Putamen (tissue), 1 donor: ENCODE measurements around the gene ANKRD11.
"Not testable (repeated sequence)": the region's sequence is repeated elsewhere in the genome, so short reads cannot be mapped to it uniquely, and the experiment has no call there.

ENCODE experiments used
- DNase-seq: peaks from one replicate; pipeline ENCODE4 v3.0.0-alpha.2; 2016; ENCODE audit warnings: low spot score

The ANKRD11 gene

DNA sequence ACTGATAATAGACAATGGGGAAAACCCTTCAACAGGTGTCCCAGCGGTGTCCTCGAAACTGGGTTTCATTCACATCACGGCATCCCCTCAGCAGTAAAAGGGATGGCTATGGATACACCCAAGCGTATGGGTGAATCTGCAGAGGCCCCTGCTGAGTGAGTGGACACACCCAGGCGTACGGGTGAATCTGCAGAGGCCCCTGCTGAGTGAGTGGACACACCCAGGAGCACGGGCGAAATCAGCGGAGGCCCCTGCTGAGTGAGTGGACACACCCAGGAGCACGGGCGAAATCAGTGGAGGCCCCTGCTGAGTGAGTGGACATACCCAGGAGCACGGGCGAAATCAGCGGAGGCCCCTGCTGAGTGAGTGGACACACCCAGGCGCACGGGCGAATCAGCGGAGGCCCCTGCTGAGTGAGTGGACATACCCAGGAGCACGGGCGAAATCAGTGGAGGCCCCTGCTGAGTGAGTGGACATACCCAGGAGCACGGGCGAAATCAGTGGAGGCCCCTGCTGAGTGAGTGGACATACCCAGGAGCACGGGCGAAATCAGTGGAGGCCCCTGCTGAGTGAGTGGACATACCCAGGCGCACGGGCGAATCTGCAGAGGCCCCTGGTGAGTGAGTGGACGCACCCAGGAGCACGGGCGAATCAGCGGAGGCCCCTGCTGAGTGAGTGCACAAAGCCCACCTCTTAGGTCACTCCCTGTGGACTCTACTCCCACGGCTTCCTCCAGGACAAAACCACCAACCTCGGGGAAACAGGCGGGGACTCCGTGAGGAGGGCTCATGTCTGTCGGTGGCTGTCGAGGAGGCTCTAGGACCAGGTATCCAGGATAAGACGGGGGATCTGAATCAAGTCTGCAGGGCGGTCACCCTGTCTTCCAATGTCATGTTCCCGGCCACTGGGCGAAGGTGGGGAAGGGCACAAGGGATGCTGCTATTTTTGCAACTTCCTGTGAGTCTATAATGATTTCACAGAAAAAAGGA lies 161.7 kb downstream of the ANKRD11 start:
- not testable (repeated sequence) for DNase-seq

DNA sequence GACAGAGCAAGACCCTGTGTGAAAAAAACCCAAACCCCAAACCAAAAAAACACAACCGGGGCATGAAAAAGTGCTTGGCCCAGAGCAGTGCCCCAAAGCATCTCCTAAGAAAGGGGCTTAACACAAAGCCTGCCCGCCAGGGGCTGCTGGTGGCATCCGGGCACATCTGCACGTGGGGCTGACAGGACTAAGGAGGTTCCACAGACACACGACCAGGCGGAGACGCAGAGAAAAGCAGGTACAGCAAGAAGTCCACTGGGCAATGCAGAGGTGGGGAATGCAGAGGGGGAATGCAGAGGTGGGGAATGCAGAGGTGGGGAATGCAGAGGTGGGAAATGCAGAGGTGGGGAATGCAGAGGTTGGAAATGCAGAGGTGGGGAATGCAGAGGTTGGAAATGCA lies 163.6 kb downstream of the ANKRD11 start:
- DNase-seq = no peak

DNA sequence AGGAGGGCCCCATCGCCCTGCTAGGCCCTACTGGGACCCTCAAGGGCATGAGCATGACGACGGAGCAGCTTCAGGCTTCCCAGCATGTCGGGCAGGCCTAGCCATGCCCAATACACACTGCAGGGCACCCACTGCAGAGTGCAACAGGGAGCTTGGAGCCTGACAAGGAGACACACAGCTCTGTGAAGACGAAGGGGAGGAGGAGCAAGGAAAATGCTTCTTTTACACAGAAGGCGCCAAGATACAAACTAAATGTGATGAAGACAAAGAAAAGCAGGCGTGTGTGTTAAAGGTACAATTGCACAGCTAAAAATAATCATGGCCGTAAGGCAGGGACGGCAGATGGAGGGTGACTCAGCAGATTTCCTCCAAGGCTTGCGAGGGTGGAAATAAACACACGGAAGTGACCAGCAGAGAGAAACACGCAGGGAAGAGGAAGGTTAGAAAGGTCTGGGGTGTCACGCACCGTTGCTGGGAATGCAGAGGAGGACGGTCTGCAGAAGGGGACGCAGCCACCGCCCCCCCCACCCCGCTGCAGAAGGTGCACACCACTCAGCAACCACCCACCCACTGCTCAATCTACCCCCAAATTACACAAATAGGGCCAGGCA lies 164.4 kb downstream of the ANKRD11 start:
- peak; percentile 53 for DNase-seq

DNA sequence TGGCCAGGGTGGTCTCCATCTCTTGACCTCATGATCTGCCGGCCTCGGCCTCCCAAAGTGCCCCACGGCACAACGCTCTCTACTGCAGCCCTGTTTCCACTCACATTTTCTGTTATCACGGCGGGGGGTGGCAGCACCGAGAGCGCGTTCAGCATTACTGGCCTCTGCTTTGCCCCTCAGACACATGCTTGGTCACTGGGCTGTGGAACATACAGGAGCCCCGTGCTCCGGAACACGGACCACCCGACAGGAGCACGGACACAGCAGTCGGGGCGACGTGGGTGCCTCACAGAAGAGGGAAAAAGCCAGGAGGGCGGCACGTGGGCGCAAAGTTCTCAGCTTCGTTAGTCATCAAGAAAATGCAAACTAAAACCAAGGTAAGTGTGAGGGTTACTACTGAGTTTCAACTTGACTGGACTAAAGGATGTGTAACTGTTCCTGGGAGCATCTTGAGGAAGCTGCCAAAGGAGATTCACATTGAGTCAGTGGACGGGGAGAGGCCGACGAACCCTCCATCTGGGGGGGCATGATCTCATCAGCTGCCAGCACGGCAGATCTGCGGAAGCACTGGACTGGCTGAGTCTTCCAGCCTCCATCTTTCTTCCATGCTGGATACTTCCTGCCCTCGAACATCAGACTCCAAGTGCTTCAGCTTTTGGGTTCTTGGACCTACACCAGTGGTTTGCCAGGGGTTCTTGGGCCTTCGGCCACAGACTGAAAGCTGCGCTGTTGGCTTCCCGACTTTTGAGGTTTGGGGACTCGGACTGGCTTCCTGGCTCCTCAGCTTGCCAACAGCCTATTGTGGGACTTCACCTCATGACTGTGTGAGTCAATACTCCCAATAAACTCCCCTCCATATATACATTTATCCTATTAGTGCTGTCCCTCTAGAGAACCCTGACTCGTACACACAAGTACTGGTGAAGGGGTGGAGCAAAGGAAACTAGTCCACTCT lies 166.0 kb downstream of the ANKRD11 start:
- DNase-seq = no peak

DNA sequence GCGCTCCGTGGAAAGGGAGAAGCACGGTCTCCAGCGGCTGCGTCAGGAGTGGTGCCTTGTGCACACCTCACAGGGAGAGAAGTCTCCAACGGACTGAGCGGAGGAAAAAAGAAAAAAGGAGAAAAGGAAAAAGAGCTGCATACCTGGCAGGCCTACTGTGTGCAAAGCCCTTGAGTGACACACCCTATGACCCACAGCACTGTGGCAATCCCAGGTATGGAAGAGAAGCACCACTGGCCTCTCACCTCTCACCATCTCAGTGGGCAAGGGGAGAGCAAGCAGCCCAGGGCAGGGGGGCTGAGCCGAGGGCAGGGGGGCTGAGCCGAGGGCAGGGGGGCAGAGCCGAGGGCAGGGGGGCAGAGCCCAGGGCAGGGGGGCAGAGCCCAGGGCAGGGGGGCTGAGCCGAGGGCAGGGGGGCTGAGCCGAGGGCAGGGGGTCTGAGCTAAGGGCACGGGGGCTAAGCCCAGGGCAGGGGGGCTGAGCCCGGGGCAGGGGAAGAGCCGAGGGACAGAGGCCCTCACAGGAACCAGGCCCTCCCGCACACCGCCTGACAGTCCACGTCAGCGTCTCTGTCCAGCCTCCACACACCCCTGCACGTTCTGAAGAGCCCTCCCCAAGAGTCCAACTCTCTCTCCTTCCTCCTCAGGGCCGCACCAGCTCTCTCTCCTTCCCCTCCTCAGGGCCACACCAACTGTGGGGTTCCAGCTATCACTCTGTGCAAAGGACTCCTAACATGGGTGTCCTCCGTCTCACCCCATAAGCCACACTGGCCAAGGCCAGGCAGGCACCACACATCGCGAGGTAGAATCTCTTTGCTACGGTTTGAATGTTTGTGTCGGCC lies 167.0 kb downstream of the ANKRD11 start:
- no peak for DNase-seq

DNA sequence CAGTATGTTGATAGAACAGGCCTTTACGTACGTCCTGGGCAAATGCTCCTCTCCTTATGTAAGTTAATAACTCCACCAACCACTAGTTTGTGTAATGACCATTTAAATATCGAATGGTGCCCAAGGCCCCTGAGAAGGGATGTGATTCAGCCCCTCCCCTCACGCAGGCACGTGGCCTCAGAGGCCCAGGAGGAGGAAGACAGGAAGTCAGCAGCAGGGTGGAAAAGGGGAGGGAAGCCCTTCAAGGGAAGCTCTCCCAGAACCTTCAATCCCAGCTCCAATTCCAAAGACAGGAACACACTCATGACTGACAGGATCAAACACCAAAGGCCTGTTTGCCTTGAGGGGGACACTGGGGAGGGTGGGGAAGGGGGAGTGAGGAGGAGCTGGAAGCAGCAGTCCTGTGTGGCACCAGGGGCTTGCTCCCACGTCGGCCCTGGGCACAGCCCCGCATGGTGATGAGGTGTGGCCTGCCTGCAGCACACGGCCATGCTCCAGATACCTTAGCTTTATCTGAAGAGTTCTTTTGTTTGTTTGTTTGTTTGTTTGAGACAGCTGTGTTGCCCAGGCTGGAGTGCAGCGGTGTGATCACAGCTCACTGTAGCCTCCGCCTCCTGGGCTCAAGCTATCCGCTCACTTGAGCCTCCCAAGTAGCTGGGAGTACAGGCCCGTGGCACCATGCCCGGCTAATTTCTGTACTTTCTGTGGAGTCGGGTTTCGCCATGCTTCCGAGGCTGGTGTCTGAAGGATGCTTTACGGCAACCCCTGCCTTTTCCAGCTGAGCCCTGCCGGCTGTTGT lies 167.8 kb downstream of the ANKRD11 start:
- DNase-seq = no peak

DNA sequence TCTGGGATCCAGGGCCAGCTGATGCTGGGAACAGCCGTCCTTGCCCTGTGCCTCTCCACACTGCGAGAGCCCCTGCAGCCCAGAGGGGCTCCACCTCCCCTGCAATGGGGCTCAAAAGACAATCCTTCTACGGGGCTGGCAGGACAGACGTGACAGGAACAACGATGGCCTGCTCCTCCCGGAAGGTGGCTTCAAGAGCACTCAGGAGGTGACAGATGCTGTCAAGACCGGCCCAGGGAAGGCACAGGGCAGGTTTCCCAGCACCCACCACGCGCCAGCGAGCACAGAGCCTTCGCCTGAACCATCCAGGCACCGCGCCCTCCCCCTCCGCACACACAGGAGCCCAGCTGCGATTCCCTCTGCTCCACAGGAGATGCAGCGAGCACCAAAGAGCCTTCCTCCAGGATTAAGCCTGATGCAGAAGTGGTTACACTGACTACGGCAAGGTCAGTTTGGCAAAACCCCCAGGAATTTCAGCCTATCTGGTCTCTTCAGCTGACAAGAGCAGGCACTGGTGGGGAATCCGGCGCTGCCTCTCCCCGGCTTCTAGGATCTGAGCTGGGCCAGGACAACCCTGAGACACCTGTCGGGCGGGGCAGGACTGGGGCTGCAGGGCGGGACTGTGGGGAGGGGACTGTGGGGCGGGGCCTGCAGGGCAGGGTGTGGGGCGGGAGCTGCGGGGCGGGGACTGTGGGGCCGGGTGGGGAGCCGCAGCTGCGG lies 169.4 kb downstream of the ANKRD11 start:
- DNase-seq = no peak

DNA sequence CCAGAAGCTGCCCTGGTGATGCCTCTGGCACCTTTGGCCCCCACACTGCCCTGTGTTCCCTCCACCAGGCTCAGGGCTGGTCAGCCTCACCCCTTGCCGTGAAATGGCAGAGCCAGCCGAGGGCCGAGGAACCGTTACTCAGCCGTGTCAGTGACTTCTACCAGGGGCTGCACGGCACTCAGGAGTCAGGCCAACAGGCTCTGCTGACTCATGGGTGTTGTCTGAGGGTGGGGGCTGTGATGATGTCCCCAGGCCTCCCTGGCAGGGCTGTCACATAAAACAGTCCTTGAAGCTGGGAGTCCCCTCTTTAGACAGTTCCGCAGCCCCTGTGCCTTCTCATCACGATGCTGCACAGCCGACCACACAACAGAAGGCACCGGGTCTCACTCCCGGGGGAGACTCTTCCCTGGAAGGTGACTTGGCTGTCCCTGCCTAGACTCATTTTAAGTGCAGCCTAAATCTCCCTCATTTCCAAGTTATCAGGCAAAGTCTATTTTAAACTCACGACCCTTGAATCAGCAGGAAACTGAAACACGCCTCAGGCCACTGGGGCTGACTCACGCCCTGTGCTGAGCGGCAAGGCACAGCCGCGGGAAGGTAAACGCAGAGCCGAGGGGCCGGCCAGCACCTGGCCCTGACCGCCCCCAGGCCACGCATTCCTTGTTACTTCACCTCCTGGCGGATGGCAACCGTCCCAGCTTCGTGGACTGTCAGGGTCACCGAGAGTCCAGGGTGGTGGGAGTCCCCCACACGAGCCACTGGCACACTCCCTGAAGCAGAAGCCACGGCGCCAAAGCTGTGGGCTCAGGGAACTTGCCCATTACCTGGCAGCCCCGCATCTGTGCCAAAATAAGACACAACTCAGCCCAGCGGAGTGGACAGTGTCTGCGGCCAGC lies 170.2 kb downstream of the ANKRD11 start:
- no peak for DNase-seq

DNA sequence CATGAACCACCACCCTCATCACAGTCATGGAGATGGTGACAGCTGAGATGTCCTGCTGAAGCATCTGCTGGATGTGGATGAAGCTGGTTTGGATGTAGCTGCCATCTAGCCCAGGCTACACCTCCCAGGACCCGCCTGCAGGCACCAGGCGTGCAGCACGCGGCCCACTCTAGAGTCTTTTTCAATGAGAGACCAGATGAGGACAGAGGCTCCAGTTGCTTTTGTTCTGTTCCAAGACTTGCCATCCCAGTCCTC lies 170.8 kb downstream of the ANKRD11 start:
- DNase-seq = no peak

DNA sequence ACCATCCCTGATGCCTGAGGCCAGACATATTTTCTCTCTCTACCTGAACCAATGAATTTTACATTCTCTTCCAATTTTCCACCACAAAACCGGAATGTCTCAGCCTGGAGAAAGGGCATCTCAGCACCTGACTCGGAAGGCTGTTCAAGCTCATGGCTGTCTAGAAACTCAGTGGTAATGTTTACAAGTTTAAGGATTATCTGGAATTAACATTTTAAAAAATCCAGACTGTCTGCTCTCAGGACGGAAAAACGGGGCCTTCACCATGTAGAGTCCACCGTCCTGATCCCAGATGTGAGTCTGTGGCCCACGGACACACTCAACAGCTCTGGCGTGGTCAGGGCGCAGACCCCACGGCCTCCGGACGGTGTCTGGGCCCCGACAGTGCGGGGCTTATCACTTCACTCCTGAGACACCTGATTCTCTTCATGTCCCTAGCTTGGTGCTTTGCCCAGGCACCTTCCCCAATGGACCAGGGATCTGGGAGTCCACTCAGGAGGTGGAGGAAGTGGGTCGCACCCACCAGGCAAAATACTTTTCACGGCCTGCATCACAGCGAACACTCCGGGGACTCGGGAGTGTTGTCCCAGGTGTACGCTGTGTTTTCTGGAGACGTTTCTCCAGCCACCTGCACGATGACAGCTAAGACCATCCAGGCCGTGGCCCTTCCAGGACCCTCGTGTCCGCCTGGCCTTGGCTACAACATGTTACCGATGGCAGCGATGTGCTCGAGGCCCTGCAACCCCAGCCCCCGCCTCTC lies 171.3 kb downstream of the ANKRD11 start:
- no peak for DNase-seq

DNA sequence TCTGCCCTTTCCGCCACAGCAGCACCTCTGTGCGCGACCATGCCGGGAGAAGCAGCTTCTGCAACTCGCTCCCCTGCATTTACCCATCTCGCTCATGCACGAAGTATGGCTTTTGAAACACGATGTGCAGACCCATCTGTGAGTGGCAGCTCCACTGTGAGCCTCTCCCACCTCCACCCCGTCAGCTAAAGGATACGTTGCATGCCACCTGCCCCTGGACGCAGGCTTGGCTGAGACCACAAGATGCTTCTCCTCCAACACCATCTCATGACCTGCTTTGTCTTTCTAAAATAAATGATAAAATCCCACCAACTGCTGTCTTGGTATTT lies 172.0 kb downstream of the ANKRD11 start:
- no peak for DNase-seq

DNA sequence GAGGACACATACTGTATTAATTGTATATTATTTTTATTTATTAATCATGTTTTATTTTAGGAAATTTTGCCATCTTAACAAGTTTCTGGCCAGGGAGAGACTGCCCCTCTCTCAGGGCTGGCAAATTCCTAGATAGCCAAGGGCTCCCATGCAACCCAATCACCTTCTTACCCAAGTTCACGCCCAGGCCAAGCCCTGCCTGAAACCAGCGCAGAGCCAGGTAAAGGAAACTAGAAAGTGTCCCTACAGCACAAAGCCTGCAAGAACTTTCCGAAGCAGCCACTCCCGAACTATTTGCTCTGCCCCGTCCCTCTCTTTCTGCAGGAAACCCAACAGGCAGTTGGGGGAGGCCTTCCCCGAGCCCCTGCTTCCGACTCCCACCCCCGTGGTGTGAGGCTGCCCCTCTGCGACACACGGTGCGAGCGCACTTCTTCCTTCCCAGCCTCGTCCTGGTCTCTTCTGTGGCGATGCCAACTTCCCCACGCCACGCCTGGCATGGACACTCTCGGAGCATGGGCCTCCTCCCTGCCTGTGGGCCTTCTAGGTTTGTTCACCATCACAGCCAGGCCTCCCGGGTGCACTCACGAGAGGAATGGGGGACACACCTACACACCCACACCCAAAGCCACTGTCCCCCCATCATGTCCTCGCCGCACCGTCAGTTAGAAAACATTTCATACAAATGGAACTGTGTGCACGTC lies 172.5 kb downstream of the ANKRD11 start:
- DNase-seq = no peak

DNA sequence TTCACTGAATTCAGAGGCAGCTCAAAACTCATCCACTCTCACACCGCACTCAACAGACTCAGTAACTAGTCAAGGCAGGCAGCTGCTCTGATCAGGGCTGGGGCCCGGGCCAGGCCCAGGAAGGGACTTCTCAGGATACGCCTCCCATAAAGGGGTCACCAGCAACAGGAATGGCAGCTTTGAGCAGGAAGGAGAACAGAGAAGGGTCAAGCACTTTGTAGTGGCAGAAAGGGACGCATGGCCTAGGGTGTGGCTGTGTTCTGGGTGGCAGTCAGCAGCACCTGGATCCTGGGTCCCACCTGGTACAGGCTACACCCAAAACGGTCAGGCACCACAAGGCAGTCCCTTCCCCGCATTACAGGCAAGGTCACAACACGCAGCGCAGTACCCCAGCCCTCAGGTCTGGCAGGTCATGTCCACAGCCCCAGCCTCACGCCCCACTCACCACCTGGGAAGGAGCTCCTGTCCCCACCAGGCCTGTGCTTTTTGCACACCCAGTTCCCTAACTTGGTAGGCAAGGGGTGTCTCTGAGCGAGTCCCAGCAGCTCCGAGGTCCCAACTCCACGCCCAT lies 173.2 kb downstream of the ANKRD11 start:
- DNase-seq = no peak

DNA sequence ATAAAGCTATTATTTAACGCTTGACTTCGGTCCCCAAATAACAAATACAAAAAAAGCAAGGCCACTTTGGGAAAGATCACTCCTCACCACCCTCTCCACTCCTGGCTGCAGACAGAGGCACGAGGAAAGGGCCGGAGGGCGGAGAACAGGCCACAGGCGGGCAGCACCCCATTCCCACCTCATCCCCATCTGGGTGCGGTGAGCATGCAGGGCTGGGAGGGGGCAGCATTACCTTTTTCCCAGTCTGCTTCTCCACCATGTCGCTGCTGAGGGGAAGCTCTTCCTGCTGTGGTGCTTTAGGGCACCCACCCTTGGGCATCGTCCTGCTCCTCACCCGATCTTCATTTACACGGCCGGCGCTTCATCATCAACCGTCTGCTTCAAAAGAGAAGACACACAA lies 173.7 kb downstream of the ANKRD11 start:
- no peak for DNase-seq

DNA sequence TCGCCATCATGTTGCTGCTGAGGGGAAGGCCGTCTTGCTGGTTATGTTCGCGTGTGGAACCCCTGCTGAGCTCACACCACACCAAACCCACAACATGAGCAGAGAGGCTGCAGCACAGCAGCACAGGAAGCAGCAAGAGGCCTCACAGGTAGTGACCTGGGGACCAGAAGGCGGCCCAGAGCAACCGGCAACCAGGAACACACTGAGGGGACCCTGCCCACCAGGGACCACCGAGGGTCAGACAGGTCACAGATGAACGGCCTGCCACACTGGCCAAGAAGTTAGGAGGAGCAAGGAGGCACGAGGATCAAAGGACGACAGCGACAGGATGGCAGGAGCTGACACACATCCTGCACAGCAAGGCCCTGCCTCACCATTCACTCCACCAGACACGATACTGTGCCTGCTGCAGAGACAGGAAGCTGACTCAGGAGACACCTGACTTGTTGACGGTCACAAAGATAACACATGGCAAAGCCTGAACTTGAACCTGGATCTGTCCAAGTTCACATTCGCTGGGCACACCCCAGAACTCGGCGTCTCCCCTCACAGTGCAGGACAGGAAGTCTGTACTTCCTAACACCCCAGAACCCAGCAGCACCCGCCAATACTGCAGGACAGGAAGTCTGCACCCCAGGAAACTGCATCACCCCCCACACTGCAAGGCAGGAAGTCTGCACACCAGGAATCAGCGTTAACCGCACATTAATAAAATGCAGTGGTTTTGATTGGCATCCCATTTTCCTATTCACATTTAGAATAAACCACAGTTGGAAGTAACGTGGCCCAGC lies 174.4 kb downstream of the ANKRD11 start:
- no peak for DNase-seq

DNA sequence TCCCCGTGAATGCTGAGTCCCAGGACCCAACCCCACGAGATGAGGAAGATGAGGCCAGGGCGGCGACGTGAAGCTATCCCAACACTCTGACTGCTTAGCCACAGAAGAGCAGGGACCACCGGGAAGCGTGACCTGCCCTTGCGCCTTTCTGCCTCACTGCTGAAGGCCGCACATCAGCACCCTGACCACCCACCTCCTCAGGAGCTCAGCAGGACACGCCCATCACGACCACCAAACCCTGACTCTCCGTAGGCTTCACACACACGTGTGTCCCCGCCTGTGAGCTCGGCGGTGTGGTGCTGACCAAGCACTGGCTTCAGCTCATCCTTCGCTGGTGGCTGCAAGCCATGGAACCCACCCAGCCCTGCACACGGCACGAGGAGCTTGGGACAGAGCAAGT lies 175.1 kb downstream of the ANKRD11 start:
- no peak for DNase-seq

DNA sequence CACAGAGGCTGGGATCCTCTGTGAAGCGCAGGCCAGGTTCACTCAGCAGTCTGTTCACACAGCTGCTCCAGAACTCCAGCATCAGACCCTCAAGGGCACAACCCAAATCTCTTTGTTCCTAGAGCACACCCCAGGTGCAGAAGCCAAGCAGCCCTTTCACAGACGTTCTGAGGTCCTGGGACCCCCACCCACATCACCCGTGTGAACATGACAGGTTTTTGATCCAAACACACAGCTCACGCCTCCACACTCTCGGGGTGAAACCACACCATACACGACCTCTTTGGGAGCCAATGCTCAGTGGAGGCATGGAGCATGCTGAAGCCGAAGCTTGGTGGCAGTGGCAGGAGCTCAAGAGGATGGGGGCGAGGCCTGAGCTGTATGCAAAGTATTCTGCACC lies 175.5 kb downstream of the ANKRD11 start:
- no peak for DNase-seq
